ENCODE results near the gene ACOT7. TPM values are rescaled to one million over a fixed set of nuclear protein-coding genes. Genes with fewer than 3 reads are reported as not detected.

The ACOT7 gene
- total and polyA plus RNA-seq, 5 donors = 5.9 to 9.5 (median 7.5) TPM

DNA sequence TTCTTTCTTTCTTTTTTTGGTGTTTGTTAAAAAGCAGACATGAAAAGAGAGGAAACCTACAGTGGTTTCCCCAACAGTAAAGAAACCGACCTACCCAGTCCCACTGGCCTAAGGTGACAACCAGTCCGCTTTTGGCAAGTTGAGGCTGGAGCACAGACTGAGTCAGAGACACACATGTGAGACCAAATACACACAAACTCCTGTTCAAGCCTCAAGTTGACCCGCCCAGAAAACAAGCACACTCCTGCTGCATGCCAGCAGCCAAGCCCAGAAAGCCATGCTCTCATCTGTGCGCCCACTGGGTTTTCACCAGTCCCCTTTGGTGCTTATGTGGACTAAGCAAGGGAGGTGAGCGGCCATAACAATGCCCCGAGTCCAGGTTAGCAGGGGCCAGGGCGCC lies 68.1 kb downstream of the ACOT7 start:
- WGBS = 97% methylated on average over 7 of the region's 7 CpGs
- Histone ChIP-seq H3K4me3 (ENCODE audit: low read length) (no peak overlapping the region), H3K27ac (ENCODE audit: low read length) (no peak overlapping the region), H3K9me3 (ENCODE audit: control insufficient read depth, low read length) (no peaks in the 10 kb centered on the region), H3K27me3 (ENCODE audit: control insufficient read depth, insufficient read depth) (no peaks in the 10 kb centered on the region), H3K4me1 (ENCODE audit: control insufficient read depth, insufficient read depth, low read length) (peaks cover 2% of the 10 kb centered on the region)
- ATAC-seq (no peak), DNase-seq (peak in 1 of 3 donors; percentile 21)
- intact Hi-C loops (cut with DNase I) = loop anchor here in 1 of 4 donors (5.0 kb wide), 1 partner anchor 58 kb away; no protein-coding TSS in a partner anchor

DNA sequence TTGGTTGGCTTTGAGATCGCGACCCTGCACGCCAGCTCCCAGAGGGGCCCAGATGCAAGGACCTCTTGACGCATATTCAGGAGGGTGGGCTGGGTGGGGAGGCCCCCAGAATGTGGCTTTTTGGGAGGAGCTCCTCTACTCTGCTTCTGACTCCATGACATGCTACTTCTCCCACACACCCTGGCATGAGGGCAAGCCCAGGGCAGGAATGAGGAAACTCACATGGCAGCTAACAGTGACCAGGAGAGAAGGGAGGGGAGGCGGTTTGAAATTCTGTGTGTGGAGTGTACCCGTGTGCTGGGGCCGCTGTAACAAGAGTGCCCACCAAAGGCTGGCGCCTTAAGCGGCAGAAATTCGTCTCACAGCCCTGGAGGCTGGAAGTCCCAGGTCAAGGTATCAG lies 71.4 kb downstream of the ACOT7 start:
- H3K4me1 ChIP-seq (ENCODE audit: control insufficient read depth, insufficient read depth, low read length) = no peaks in the 10 kb centered on the region
- no peaks in the 10 kb centered on the region for H3K27me3 ChIP-seq (ENCODE audit: control insufficient read depth, insufficient read depth)
- DNase-seq = peak in 1 of 3 donors; percentile 5
- no peak overlapping the region for H3K4me3 ChIP-seq (ENCODE audit: low read length)
- WGBS = 95% methylated on average over 10 of the region's 10 CpGs
- no peaks in the 10 kb centered on the region for H3K9me3 ChIP-seq (ENCODE audit: control insufficient read depth, low read length)
- H3K27ac ChIP-seq (ENCODE audit: low read length) = no peak overlapping the region
- no peak for ATAC-seq
- intact Hi-C loops (cut with DNase I) = no loop called here

GRCh38 chr1:6321205-6321604 lies 72.4 kb downstream of the ACOT7 start:
- H3K4me1 ChIP-seq (ENCODE audit: control insufficient read depth, insufficient read depth, low read length) = no peaks in the 10 kb centered on the region
- no peak overlapping the region for H3K27ac ChIP-seq (ENCODE audit: low read length)
- WGBS = 83% methylated on average over 8 of the region's 8 CpGs
- intact Hi-C loops (cut with DNase I) = no loop called here
- H3K4me3 ChIP-seq (ENCODE audit: low read length) = no peak overlapping the region
- H3K9me3 ChIP-seq (ENCODE audit: control insufficient read depth, low read length) = no peaks in the 10 kb centered on the region
- no peaks in the 10 kb centered on the region for H3K27me3 ChIP-seq (ENCODE audit: control insufficient read depth, insufficient read depth)
- ATAC-seq (peak in 1 of 2 donors; percentile 81), DNase-seq (peak in 1 of 3 donors; percentile 9)

DNA sequence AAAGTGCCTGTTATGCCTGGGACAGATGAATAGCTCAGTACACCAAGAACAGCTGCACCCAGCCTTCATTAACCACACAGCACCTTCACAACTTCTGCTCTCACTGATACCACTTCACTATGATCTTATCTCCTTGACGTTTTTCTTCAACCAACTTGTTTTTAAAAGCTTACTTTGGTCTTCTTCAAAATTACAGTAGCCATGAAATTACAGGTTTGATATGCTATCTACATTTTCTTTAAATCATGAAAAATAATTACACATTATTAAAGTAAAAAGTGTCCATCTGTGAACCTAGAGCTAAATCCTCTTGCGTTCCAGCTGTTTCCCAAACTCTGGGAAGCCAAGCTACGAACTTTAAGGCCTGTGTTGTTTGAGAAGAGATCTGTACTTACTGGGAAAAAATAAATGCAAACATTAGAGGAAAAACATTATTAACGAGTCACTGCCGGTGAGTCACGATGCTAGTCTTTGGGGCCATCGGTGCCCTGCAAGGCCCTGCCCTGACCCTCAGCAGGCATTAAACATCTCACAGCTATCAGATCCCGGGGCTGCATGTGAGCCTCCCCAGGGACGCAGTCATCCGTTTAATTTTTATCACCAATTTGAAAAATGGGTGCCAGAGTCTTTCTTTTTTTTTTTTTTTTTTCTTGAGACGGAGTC lies 76.3 kb downstream of the ACOT7 start:
- ATAC-seq (no peak), DNase-seq (no peak)

DNA sequence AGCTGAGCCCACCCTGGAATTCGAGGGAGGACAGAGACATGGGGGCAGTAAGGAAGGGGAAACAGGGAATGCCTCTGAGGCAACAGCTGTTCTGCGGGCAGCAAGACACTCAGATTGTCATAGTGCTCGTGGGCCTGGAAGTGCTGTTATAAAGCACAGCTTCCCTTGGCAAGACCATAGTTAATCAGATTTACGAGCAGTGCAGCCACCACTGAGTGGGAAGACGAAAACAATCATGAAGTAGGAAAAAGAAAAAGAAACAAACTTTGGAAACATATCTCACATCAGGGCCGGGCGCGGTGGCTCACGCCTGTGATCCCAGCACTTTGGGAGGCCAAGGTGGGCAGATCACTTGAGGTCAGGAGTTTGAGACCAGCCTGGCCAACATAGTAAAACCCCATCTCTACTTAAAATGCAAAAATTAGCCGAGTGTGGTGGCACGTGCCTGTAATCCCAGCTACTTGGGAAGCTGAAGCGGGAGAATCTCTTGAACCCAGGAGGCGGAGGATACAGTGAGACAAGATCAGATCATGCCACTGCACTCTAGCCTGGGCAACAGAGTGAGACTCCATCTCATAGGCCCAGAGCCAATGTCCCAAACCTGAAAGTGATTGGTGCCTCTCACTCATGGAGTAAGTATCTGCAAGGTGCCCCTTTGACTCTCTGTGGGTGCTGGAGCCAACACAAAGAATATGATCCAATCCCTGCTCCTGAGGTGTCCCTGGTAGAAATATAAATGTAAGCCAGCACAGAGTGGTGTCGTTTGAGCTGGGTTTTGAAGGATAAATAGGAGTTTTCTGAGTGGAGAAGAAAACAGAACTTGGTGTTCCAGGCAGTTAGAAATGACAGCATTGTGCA lies 77.1 kb downstream of the ACOT7 start:
- Histone ChIP-seq H3K27ac (ENCODE audit: low read length) (no peak overlapping the region), H3K4me3 (ENCODE audit: low read length) (no peak overlapping the region), H3K4me1 (ENCODE audit: control insufficient read depth, insufficient read depth, low read length) (no peaks in the 10 kb centered on the region), H3K27me3 (ENCODE audit: control insufficient read depth, insufficient read depth) (no peaks in the 10 kb centered on the region), H3K9me3 (ENCODE audit: control insufficient read depth, low read length) (no peaks in the 10 kb centered on the region)
- ATAC-seq (no peak), DNase-seq (peak in 1 of 3 donors; percentile 13)
- 91% methylated on average over 14 of the region's 14 CpGs for WGBS
- intact Hi-C loops (cut with DNase I) = no loop called here

More for the DNA sequence above, 76.3 kb downstream of the ACOT7 start:
- H3K9me3 ChIP-seq (ENCODE audit: control insufficient read depth, low read length) = no peaks in the 10 kb centered on the region
- 85% methylated on average over 11 of the region's 11 CpGs for WGBS
- H3K27ac ChIP-seq (ENCODE audit: low read length) = no peak overlapping the region
- intact Hi-C loops (cut with DNase I) = no loop called here
- H3K4me1 ChIP-seq (ENCODE audit: control insufficient read depth, insufficient read depth, low read length) = no peaks in the 10 kb centered on the region
- no peaks in the 10 kb centered on the region for H3K27me3 ChIP-seq (ENCODE audit: control insufficient read depth, insufficient read depth)
- H3K4me3 ChIP-seq (ENCODE audit: low read length) = no peak overlapping the region

GRCh38 chr1:6314503-6314902 lies 79.1 kb downstream of the ACOT7 start:
- DNase-seq = no peak
- Histone ChIP-seq H3K27ac (ENCODE audit: low read length) (no peak overlapping the region), H3K4me1 (ENCODE audit: control insufficient read depth, insufficient read depth, low read length) (no peaks in the 10 kb centered on the region), H3K9me3 (ENCODE audit: control insufficient read depth, low read length) (no peaks in the 10 kb centered on the region), H3K4me3 (ENCODE audit: low read length) (no peak overlapping the region), H3K27me3 (ENCODE audit: control insufficient read depth, insufficient read depth) (no peaks in the 10 kb centered on the region)
- no peak for ATAC-seq
- 94% methylated on average over 12 of the region's 12 CpGs for WGBS
- intact Hi-C loops (cut with DNase I) = no loop called here

DNA sequence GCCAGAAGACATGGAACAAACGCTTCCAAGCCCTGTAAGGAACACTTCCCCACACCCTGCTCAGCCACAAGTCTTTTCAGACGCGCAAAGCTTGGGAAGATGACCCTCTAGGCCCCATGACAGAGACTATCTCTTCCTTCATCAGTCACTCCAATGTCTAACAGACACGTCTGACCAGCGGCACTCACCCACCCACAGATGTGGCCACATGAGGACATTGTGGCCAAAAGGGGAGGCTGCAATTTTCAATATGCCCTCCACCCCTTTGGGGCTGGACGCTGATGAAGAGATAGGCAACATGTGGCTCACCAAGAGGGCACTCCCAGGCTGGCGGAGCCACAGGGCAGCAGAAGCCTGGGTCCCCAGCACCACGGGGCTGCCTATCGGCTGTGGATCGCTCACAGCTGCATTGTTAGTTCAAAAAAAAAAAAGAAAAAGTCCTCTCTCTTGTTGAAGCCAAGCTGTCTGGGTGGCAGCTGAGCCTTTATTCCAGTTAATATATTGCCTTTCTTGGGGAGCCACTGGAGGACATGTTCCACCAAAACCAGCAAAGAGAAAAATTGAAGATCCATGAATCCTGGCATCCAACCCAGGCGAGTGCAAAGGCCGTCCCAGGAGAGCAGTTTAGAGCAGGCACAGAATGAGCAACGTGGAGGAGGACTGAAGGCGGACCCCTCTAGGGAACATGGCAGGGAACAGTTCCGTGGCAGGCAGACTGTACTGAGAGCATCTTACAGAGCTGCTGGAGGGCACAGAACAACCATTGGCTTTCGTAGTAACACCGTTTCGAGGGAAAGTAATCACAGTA lies 80.0 kb downstream of the ACOT7 start:
- 87% methylated on average over 18 of the region's 18 CpGs for WGBS
- intact Hi-C loops (cut with DNase I) = no loop called here
- ATAC-seq = no peak

GRCh38 chr1:6310116-6310848 lies 83.3 kb downstream of the ACOT7 start:
- 92% methylated on average over 9 of the region's 9 CpGs for WGBS
- H3K27ac ChIP-seq (ENCODE audit: low read length) = no peak overlapping the region
- H3K9me3 ChIP-seq (ENCODE audit: control insufficient read depth, low read length) = no peaks in the 10 kb centered on the region
- H3K4me3 ChIP-seq (ENCODE audit: low read length) = no peak overlapping the region
- H3K27me3 ChIP-seq (ENCODE audit: control insufficient read depth, insufficient read depth) = no peaks in the 10 kb centered on the region
- no peak for ATAC-seq
- DNase-seq = no peak
- intact Hi-C loops (cut with DNase I) = no loop called here
- H3K4me1 ChIP-seq (ENCODE audit: control insufficient read depth, insufficient read depth, low read length) = no peaks in the 10 kb centered on the region

More for the DNA sequence above, 80.0 kb downstream of the ACOT7 start:
- Histone ChIP-seq H3K9me3 (ENCODE audit: control insufficient read depth, low read length) (no peaks in the 10 kb centered on the region), H3K27ac (ENCODE audit: low read length) (no peak overlapping the region), H3K4me3 (ENCODE audit: low read length) (no peak overlapping the region), H3K27me3 (ENCODE audit: control insufficient read depth, insufficient read depth) (no peaks in the 10 kb centered on the region), H3K4me1 (ENCODE audit: control insufficient read depth, insufficient read depth, low read length) (no peaks in the 10 kb centered on the region)
- no peak for DNase-seq

GRCh38 chr1:6309564-6309963 lies 84.0 kb downstream of the ACOT7 start:
- Histone ChIP-seq H3K4me3 (ENCODE audit: low read length) (no peak overlapping the region), H3K4me1 (ENCODE audit: control insufficient read depth, insufficient read depth, low read length) (no peaks in the 10 kb centered on the region), H3K27ac (ENCODE audit: low read length) (no peak overlapping the region), H3K9me3 (ENCODE audit: control insufficient read depth, low read length) (no peaks in the 10 kb centered on the region), H3K27me3 (ENCODE audit: control insufficient read depth, insufficient read depth) (no peaks in the 10 kb centered on the region)
- WGBS = 83% methylated on average over 7 of the region's 7 CpGs
- intact Hi-C loops (cut with DNase I) = no loop called here
- no peak for ATAC-seq
- DNase-seq = no peak

GRCh38 chr1:6308449-6308848 lies 85.1 kb downstream of the ACOT7 start:
- 95% methylated on average over 13 of the region's 13 CpGs for WGBS
- intact Hi-C loops (cut with DNase I) = no loop called here
- H3K4me3 ChIP-seq (ENCODE audit: low read length) = no peak overlapping the region
- H3K9me3 ChIP-seq (ENCODE audit: control insufficient read depth, low read length) = no peaks in the 10 kb centered on the region
- peak in 1 of 3 donors; percentile 15 for DNase-seq
- H3K27ac ChIP-seq (ENCODE audit: low read length) = no peak overlapping the region
- no peaks in the 10 kb centered on the region for H3K4me1 ChIP-seq (ENCODE audit: control insufficient read depth, insufficient read depth, low read length)
- no peaks in the 10 kb centered on the region for H3K27me3 ChIP-seq (ENCODE audit: control insufficient read depth, insufficient read depth)
- ATAC-seq = no peak

Measured in right cardiac atrium (tissue), 5 donors.